Measurements from ENCODE around the gene PCDHGA1.
"Not testable (repeated sequence)": the region's sequence is repeated elsewhere in the genome, so short reads cannot be mapped to it uniquely, and the experiment has no call there.

Gene PCDHGA1

GRCh38 chr5:141330299-141331080 lies at the start of gene PCDHGA1:
PCDHGA1 (plus strand) TSS chr5:141330514.
- peak; percentile 67 for DNase-seq (ENCODE audit: low read depth)
- peak within 1 kb of the TSS; percentile 22 for H3K4me3 ChIP-seq (ENCODE audit: low read depth, low read length)
- peak; percentile 53 for TF ChIP-seq CTCF (conservative IDR thresholded peaks at IDR 0.05; ENCODE audit: low read depth, low read length)

GRCh38 chr5:141298376-141298775 lies 31.9 kb upstream of the PCDHGA1 start:
- no peak for DNase-seq (ENCODE audit: low read depth)
- H3K4me3 ChIP-seq (ENCODE audit: low read depth, low read length), result no peak overlapping the region
- TF ChIP-seq CTCF (conservative IDR thresholded peaks at IDR 0.05; ENCODE audit: low read depth, low read length), result no peak

GRCh38 chr5:141303756-141304155 lies 26.6 kb upstream of the PCDHGA1 start, which contains the start of gene SLC25A2:
SLC25A2 (minus strand) TSS chr5:141304049; CDS start chr5:141303865, 184 bp downstream.
- no peak for DNase-seq (ENCODE audit: low read depth)
- no peak for TF ChIP-seq CTCF (conservative IDR thresholded peaks at IDR 0.05; ENCODE audit: low read depth, low read length)
- H3K4me3 ChIP-seq (ENCODE audit: low read depth, low read length), result no peak within 1 kb of the TSS

- no peak for TF ChIP-seq CTCF (conservative IDR thresholded peaks at IDR 0.05; ENCODE audit: low read depth, low read length)
- H3K4me3 ChIP-seq (ENCODE audit: low read depth, low read length), result no peak overlapping the region
- DNase-seq (ENCODE audit: low read depth), result no peak
These were observed 23.7 kb upstream of the PCDHGA1 start for GRCh38 chr5:141306630-141307029.

GRCh38 chr5:141313711-141314110 lies 16.6 kb upstream of the PCDHGA1 start:
- H3K4me3 ChIP-seq (ENCODE audit: low read depth, low read length), result no peak overlapping the region
- DNase-seq (ENCODE audit: low read depth), result no peak
- no peak for TF ChIP-seq CTCF (conservative IDR thresholded peaks at IDR 0.05; ENCODE audit: low read depth, low read length)

- not testable (repeated sequence) for DNase-seq (ENCODE audit: low read depth); H3K4me3 ChIP-seq (ENCODE audit: low read depth, low read length)
These were observed 13.4 kb upstream of the PCDHGA1 start for GRCh38 chr5:141316963-141317362.

GRCh38 chr5:141319202-141319601 lies 11.1 kb upstream of the PCDHGA1 start:
- H3K4me3 ChIP-seq (ENCODE audit: low read depth, low read length), result no peak overlapping the region
- peak; percentile 13 for DNase-seq (ENCODE audit: low read depth)
- no peak for TF ChIP-seq CTCF (conservative IDR thresholded peaks at IDR 0.05; ENCODE audit: low read depth, low read length)
